ENCODE results near the gene SRD5A2. TPM values are rescaled to one million over a fixed set of nuclear protein-coding genes. Genes with fewer than 3 reads are reported as not detected.

The SRD5A2 gene
- total and polyA plus RNA-seq, 2 of the 4 experiments (the other 2 are of a cell fraction) = not detected

GRCh38 chr2:31580321-31581117 is at the start of gene SRD5A2 (continued):
- TF ChIP-seq NFE2L2 (IDR thresholded peaks at IDR 0.05; ENCODE audit: low read depth, low read length) = no peak
- no peak for TF ChIP-seq FOS (IDR thresholded peaks at IDR 0.05; ENCODE audit: low read depth, low read length)

DNA sequence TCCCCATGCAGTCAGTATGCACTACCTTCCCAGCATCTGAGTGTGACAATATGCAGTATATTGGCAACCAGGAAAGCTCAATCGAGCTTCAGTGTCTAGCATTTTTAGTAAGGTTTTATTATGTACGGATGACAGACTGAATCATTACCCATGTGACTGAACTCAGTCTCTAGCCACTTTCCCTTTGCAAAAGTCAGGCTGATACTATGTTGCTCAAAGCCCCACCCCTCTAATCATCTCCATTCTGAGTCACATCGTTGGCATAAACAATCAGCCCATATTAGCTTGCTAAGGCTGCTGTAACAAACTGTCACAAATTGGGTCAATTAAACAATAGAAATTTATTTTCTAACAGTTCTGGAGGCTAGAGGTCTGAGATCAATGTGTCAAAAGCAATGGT is 25.8 kb upstream of the SRD5A2 start:
- H3K36me3 ChIP-seq (ENCODE audit: control insufficient read depth, insufficient read depth, low read length) = no peaks in the 10 kb centered on the region
- no peak overlapping the region for H2BK120ac ChIP-seq (ENCODE audit: low read depth, low read length)
- no peak overlapping the region for H3K23ac ChIP-seq (ENCODE audit: low read depth, low read length)
- H3K4me1 ChIP-seq (ENCODE audit: control insufficient read depth, insufficient read depth, low read length) = no peaks in the 10 kb centered on the region
- H3K27me3 ChIP-seq (ENCODE audit: control insufficient read depth, insufficient read depth, low read length) = no peaks in the 10 kb centered on the region
- no peak overlapping the region for H3K56ac ChIP-seq (ENCODE audit: extremely low read depth, insufficient read depth, low read length)
- no peak overlapping the region for H3K4me3 ChIP-seq (ENCODE audit: insufficient read depth, low read depth, low read length)
- H2AFZ ChIP-seq (replicated peaks; ENCODE audit: low read length, poor library complexity) = no peak overlapping the region
- ChIA-PET POLR2A (ENCODE audit: unreplicated experiment) (no interaction called here), CTCF (no interaction called here)
- H3K18ac ChIP-seq (ENCODE audit: low read depth, low read length) = no peak overlapping the region
- H4K8ac ChIP-seq (ENCODE audit: low read depth in 2 of 2, low read length in 2 of 2) = no peak overlapping the region
- no peak overlapping the region for H3K4ac ChIP-seq (ENCODE audit: low read depth, low read length)
- H3K79me1 ChIP-seq (ENCODE audit: low read depth in 1 of 2, low read length in 2 of 2) = no peaks in the 10 kb centered on the region
- no peak overlapping the region for H2BK20ac ChIP-seq (ENCODE audit: low read depth, low read length)
- intact Hi-C loops (cut with micrococcal nuclease) = loop anchor here (5.0 to 10.0 kb wide), 2 partner anchors 36 to 58 kb away; no protein-coding TSS in a partner anchor
- H4K20me1 ChIP-seq (ENCODE audit: insufficient read depth, low read length) = no peaks in the 10 kb centered on the region
- dilution Hi-C loops (cut with HindIII; ENCODE audit: low sequenced_read_pairs, unreplicated experiment) = no loop called here
- H2AK5ac ChIP-seq (ENCODE audit: low read depth, low read length) = no peak overlapping the region
- no peak overlapping the region for H3K14ac ChIP-seq (replicated peaks; ENCODE audit: low read depth, low read length)
- no peak overlapping the region for H3K9ac ChIP-seq (ENCODE audit: low read depth, low read length)
- no peak overlapping the region for H2AK9ac ChIP-seq (replicated peaks; ENCODE audit: low read depth, low read length, poor library complexity)
- no TSS peak for BruUV-seq (replicated peaks)
- DNase-seq (no peak), ATAC-seq (ENCODE audit: low read depth) (no peak)
- H4K91ac ChIP-seq (ENCODE audit: insufficient read depth, low read depth, low read length) = no peak overlapping the region
- in situ Hi-C loops (cut with MboI; ENCODE audit: low sequenced_read_pairs) = no loop called here
- H2BK5ac ChIP-seq (ENCODE audit: low read depth, low read length, poor library complexity, severe bottlenecking) = no peak overlapping the region
- no peaks in the 10 kb centered on the region for H3K9me3 ChIP-seq (ENCODE audit: control insufficient read depth, insufficient read depth, low read length)
- H3K9me1 ChIP-seq (ENCODE audit: insufficient read depth, low read length) = no peaks in the 10 kb centered on the region
- no peak overlapping the region for H3K4me2 ChIP-seq (ENCODE audit: low read depth, low read length)
- H2BK15ac ChIP-seq (ENCODE audit: low read depth, low read length) = no peak overlapping the region
- H4K5ac ChIP-seq (ENCODE audit: low read depth, low read length) = no peak overlapping the region
- WGBS, 2 experiments (ENCODE audit: extremely low coverage in 2 of 2, insufficient read length in 1 of 2) = no CpG with 5 or more reads among the region's 3 CpGs
- no peak overlapping the region for H3K27ac ChIP-seq (ENCODE audit: insufficient read depth, low read length)
- no peak for TF ChIP-seq BHLHE40 (IDR thresholded peaks at IDR 0.05; ENCODE audit: low read depth, low read length)
- TF ChIP-seq FOS (IDR thresholded peaks at IDR 0.05; ENCODE audit: low read depth, low read length) = no peak
- no peak for TF ChIP-seq SMC3 (IDR thresholded peaks at IDR 0.05; ENCODE audit: low read depth, low read length)
- TF ChIP-seq RAD21 (IDR thresholded peaks at IDR 0.05; ENCODE audit: low read length) = no peak
- no peak for TF ChIP-seq CHD1 (IDR thresholded peaks at IDR 0.05; ENCODE audit: low read depth, low read length)
- TF ChIP-seq MAZ (IDR thresholded peaks at IDR 0.05; ENCODE audit: borderline replicate concordance, low read depth, low read length) = no peak
- no peak for TF ChIP-seq CEBPB (IDR thresholded peaks at IDR 0.05; ENCODE audit: low read depth, low read length)
- TF ChIP-seq RCOR1 (IDR thresholded peaks at IDR 0.05; ENCODE audit: insufficient replicate concordance, low read length) = no peak
- no peak for TF ChIP-seq MAFK (IDR thresholded peaks at IDR 0.05; ENCODE audit: low read depth, low read length)
- TF ChIP-seq POLR2A (IDR thresholded peaks at IDR 0.05; ENCODE audit: low read depth, low read length) = no peak
- TF ChIP-seq NFE2L2 (IDR thresholded peaks at IDR 0.05; ENCODE audit: low read depth, low read length) = no peak
- no peak for TF ChIP-seq RFX5 (IDR thresholded peaks at IDR 0.05; ENCODE audit: low read depth, low read length)
- no peak for TF ChIP-seq MXI1 (IDR thresholded peaks at IDR 0.05; ENCODE audit: borderline replicate concordance, low read depth, low read length)
- TF ChIP-seq, protein P1, sequence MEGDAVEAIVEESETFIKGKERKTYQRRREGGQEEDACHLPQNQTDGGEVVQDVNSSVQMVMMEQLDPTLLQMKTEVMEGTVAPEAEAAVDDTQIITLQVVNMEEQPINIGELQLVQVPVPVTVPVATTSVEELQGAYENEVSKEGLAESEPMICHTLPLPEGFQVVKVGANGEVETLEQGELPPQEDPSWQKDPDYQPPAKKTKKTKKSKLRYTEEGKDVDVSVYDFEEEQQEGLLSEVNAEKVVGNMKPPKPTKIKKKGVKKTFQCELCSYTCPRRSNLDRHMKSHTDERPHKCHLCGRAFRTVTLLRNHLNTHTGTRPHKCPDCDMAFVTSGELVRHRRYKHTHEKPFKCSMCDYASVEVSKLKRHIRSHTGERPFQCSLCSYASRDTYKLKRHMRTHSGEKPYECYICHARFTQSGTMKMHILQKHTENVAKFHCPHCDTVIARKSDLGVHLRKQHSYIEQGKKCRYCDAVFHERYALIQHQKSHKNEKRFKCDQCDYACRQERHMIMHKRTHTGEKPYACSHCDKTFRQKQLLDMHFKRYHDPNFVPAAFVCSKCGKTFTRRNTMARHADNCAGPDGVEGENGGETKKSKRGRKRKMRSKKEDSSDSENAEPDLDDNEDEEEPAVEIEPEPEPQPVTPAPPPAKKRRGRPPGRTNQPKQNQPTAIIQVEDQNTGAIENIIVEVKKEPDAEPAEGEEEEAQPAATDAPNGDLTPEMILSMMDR (conservative IDR thresholded peaks at IDR 0.05; ENCODE audit: low read depth, low read length) = no peak
- TF ChIP-seq, protein P2, sequence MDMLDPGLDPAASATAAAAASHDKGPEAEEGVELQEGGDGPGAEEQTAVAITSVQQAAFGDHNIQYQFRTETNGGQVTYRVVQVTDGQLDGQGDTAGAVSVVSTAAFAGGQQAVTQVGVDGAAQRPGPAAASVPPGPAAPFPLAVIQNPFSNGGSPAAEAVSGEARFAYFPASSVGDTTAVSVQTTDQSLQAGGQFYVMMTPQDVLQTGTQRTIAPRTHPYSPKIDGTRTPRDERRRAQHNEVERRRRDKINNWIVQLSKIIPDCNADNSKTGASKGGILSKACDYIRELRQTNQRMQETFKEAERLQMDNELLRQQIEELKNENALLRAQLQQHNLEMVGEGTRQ (IDR thresholded peaks at IDR 0.05; ENCODE audit: low read depth, low read length) = no peak
